Loucy (cell line): ENCODE measurements around the gene TBX6.

Source experiments
- EZH2phosphoT487 ChIP-seq: fragments of 200-600 bp; IDR thresholded peaks from 2 replicates; pipeline ENCODE4 v1.6.1; 2018; ENCODE audit warnings: antibody characterized with exemption, mild to moderate bottlenecking, moderate library complexity, borderline replicate concordance
- TF ChIP-seq, protein P1 (sequence below): fragments of 200-600 bp; sonication (generic); conservative IDR thresholded peaks from 2 replicates; pipeline ENCODE4 v1.5.1; 2014; ENCODE audit warnings: mild to moderate bottlenecking, antibody characterized with exemption, low read length

DNA sequence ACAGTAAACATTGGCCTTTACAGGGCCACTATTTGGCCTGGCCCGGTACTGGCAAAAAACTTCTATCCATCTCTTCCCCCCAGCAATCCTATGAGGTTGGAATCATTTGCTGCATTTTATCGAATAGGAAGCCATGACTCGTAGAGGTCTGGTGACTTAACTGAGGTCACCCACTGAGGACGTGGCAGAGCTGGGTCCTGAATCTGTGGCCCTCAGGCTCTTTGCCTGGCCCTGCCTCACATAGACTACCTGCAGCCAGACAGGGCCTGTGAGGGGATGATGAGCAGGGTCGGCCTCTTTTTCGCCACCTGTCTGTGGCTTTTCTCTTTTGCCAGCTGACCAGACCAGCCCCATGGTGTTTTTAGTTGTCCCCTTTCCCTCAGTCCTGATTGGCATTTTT lies 14.1 kb downstream of the TBX6 start:
- TF ChIP-seq, protein P1, sequence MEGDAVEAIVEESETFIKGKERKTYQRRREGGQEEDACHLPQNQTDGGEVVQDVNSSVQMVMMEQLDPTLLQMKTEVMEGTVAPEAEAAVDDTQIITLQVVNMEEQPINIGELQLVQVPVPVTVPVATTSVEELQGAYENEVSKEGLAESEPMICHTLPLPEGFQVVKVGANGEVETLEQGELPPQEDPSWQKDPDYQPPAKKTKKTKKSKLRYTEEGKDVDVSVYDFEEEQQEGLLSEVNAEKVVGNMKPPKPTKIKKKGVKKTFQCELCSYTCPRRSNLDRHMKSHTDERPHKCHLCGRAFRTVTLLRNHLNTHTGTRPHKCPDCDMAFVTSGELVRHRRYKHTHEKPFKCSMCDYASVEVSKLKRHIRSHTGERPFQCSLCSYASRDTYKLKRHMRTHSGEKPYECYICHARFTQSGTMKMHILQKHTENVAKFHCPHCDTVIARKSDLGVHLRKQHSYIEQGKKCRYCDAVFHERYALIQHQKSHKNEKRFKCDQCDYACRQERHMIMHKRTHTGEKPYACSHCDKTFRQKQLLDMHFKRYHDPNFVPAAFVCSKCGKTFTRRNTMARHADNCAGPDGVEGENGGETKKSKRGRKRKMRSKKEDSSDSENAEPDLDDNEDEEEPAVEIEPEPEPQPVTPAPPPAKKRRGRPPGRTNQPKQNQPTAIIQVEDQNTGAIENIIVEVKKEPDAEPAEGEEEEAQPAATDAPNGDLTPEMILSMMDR: no peak
- no peak for TF ChIP-seq EZH2phosphoT487
